HG03095 (cell line): ENCODE data around the gene ARL8B.
A peak's percentile ranks its signal among the peaks of the same experiment; 100 is the strongest.
"Not testable (repeated sequence)": the region's sequence is repeated elsewhere in the genome, so short reads cannot be mapped to it uniquely, and the experiment has no call there.

Source experiments
- ATAC-seq: cut with Tn5 transposase; IDR thresholded peaks from one replicate; pipeline ENCODE4 v1.9.1; 2021; ENCODE audit warnings: moderate library complexity; ENCODE audit not compliant: unreplicated experiment

The ARL8B gene

GRCh38 chr3:5110337-5110736 lies 11.8 kb upstream of the ARL8B start:
- ATAC-seq = no peak

GRCh38 chr3:5112043-5112442 lies 10.0 kb upstream of the ARL8B start:
- no peak for ATAC-seq

- not testable (repeated sequence) for ATAC-seq
Measured at GRCh38 chr3:5113726-5114125, 8.4 kb upstream of the ARL8B start.

GRCh38 chr3:5115506-5116162 lies 6.5 kb upstream of the ARL8B start:
- no peak for ATAC-seq

GRCh38 chr3:5116538-5116937 lies 5.6 kb upstream of the ARL8B start:
- ATAC-seq = no peak

- ATAC-seq = no peak
Measured at GRCh38 chr3:5120446-5120845, 1.6 kb upstream of the ARL8B start.

GRCh38 chr3:5122741-5123706 lies 932 bp downstream of the ARL8B start:
- peak; percentile 13 for ATAC-seq

GRCh38 chr3:5123937-5124336 lies 1.8 kb downstream of the ARL8B start:
- ATAC-seq = no peak

GRCh38 chr3:5126586-5126985 lies 4.5 kb downstream of the ARL8B start:
- ATAC-seq = no peak

GRCh38 chr3:5128849-5129248 lies 6.8 kb downstream of the ARL8B start:
- ATAC-seq = no peak

GRCh38 chr3:5133239-5134018 lies 11.3 kb downstream of the ARL8B start:
- ATAC-seq = no peak

- ATAC-seq = no peak
Measured at GRCh38 chr3:5134019-5134391, 11.9 kb downstream of the ARL8B start.

GRCh38 chr3:5134499-5134898 lies 12.4 kb downstream of the ARL8B start:
- no peak for ATAC-seq

GRCh38 chr3:5136211-5136918 lies 14.3 kb downstream of the ARL8B start:
- peak; percentile 56 for ATAC-seq

GRCh38 chr3:5136919-5137429 lies 14.9 kb downstream of the ARL8B start:
- ATAC-seq = no peak

GRCh38 chr3:5138214-5138981 lies 16.3 kb downstream of the ARL8B start:
- no peak for ATAC-seq

GRCh38 chr3:5140230-5140621 lies 18.1 kb downstream of the ARL8B start:
- ATAC-seq = peak; percentile 47

GRCh38 chr3:5140839-5141238 lies 18.7 kb downstream of the ARL8B start:
- no peak for ATAC-seq

GRCh38 chr3:5141760-5142159 lies 19.7 kb downstream of the ARL8B start:
- no peak for ATAC-seq

- no peak for ATAC-seq
Measured at GRCh38 chr3:5143464-5143863, 21.4 kb downstream of the ARL8B start.
